ENCODE data around the gene SEMA5A.

Gene SEMA5A

DNA sequence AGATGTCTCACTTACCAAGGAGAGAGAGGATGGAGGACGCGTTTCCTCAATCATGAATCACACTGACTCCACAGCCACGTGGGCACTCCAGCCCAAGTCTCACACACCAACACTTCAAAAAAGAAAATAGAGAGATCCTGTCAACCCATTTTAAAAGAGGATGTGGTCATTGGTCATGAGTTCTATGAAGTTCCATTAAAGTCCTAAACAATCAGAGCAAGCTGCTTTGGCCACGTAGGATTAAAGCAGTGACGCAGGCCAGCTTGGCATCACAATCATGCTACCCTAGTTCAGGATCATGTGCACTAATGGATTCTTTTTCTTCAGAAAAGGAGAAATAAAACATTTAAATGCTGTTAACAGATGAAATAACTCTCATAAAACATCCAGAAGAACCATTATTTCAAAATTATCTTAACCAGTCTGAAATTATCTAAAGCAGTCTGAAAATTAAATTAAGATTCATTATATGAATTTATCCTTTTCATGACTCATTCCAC is 108.1 kb downstream of the SEMA5A start:
- Histone ChIP-seq H3K36me3 (ENCODE audit: control insufficient read depth, insufficient read depth, low read length) (no peaks in the 10 kb centered on the region), H3K27ac (ENCODE audit: low read depth, low read length) (no peak overlapping the region), H3K4me3 (ENCODE audit: low read length) (no peak overlapping the region), H3K4me1 (ENCODE audit: control insufficient read depth, insufficient read depth, low read length) (no peaks in the 10 kb centered on the region), H3K9ac (ENCODE audit: low read length) (no peak overlapping the region), H3K27me3 (ENCODE audit: control insufficient read depth, insufficient read depth, low read length) (no peaks in the 10 kb centered on the region)

DNA sequence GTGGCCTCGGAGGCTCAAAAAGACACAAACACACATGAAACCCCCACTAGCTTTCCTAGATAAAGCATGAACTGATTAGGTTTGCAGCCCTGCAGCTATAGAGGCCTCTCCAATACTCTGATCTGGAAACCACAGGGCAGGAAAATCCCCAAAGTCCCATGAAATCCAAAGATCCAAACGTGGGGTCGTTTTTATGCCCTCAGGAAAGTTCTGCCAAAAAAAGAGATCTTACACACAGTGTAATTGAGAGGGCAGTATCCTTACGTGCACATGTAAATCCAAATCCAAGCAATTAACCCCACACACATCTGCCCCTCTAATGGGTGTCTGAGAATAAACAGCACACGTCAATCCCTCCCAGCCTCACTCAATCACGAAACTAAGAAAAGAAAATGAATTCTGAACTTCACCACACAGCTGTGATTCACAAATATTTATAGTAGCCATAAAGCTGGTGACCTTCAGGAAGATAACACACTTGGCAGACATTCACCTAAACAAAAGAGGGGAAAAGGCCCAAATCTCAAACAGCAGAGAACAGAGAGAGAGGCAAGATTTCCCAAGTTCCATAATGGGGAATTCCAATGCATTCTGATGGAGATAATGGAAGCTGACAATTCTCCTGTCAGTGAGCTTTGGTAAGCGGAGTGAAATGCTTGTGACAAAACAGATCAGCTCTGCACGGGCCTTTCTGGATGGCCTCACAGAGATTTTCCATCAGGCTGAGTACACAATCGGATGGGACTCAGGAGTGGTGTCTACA is 114.2 kb downstream of the SEMA5A start:
- no peaks in the 10 kb centered on the region for H3K36me3 ChIP-seq (ENCODE audit: control insufficient read depth, insufficient read depth, low read length)
- no peaks in the 10 kb centered on the region for H3K27me3 ChIP-seq (ENCODE audit: control insufficient read depth, insufficient read depth, low read length)
- H3K27ac ChIP-seq (ENCODE audit: low read depth, low read length) = no peak overlapping the region
- H3K4me1 ChIP-seq (ENCODE audit: control insufficient read depth, insufficient read depth, low read length) = no peaks in the 10 kb centered on the region
- no peak overlapping the region for H3K9ac ChIP-seq (ENCODE audit: low read length)
- H3K4me3 ChIP-seq (ENCODE audit: low read length) = no peak overlapping the region

DNA sequence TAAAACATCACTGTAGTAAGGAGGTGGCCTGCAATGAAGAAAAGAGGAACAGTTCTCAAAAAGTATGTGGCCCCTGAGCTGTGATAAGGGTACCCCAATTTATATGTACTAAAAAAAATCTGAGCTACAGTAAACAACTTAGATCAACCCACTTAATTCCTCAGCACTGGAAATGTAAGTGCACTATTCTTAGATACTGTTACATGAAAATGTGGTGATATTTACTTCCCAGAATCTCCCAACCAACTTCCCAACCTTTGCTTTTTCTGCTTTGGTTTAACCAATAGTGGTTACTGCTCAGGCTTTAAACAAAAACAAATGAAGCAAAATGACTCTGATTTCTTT is 114.8 kb downstream of the SEMA5A start:
- Histone ChIP-seq H3K27me3 (ENCODE audit: control insufficient read depth, insufficient read depth, low read length) (no peaks in the 10 kb centered on the region), H3K4me1 (ENCODE audit: control insufficient read depth, insufficient read depth, low read length) (no peaks in the 10 kb centered on the region), H3K27ac (ENCODE audit: low read depth, low read length) (no peak overlapping the region), H3K9ac (ENCODE audit: low read length) (no peak overlapping the region), H3K36me3 (ENCODE audit: control insufficient read depth, insufficient read depth, low read length) (no peaks in the 10 kb centered on the region), H3K4me3 (ENCODE audit: low read length) (no peak overlapping the region)

DNA sequence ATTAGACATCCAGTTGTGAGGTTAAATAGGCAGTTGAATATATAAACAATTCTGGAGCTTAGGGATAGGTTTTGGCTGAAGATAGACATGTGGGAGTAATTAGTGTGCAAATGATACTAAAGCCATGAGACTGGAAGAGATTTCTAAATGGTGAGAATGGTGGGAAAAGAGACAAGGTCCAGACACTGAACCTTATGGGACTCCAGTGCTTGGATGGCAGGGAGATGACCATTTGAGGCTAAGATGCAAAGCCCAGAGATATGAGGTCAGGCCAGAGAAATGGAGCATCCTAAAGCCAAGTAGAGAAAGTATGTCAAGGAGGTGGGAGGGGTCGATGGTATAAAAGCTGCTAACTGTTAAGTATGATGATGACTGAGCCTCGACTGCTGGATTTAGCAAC is 115.6 kb downstream of the SEMA5A start:
- Histone ChIP-seq H3K4me3 (ENCODE audit: low read length) (no peak overlapping the region), H3K27me3 (ENCODE audit: control insufficient read depth, insufficient read depth, low read length) (no peaks in the 10 kb centered on the region), H3K4me1 (ENCODE audit: control insufficient read depth, insufficient read depth, low read length) (no peaks in the 10 kb centered on the region), H3K36me3 (ENCODE audit: control insufficient read depth, insufficient read depth, low read length) (no peaks in the 10 kb centered on the region), H3K9ac (ENCODE audit: low read length) (no peak overlapping the region), H3K27ac (ENCODE audit: low read depth, low read length) (no peak overlapping the region)

DNA sequence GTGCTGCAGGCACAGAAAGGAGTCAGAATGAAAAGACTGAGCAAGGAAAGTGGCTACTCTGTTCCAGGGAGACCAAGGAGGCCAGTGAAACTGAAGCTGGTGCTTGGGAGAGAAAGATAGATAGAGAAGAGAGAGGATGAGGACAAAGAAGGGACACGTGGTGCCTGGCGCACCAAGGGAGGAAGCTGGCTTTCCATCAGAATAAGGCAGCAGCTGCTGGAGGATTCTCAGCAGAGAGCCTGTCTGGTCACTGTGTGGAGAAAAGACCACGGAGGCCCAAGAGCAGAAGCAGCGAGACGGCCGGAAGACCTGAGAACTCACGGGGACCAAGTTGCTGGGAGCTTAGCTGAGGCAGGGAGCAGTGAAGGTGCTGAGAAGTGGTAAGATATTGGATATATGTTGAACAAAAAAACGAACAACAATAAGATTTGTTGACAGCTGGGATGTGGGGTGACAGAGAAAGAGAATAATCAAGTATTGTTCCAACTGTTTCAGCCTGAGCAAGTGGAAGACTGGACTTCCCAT is 116.1 kb downstream of the SEMA5A start:
- no peaks in the 10 kb centered on the region for H3K36me3 ChIP-seq (ENCODE audit: control insufficient read depth, insufficient read depth, low read length)
- no peak overlapping the region for H3K4me3 ChIP-seq (ENCODE audit: low read length)
- no peaks in the 10 kb centered on the region for H3K4me1 ChIP-seq (ENCODE audit: control insufficient read depth, insufficient read depth, low read length)
- H3K27me3 ChIP-seq (ENCODE audit: control insufficient read depth, insufficient read depth, low read length) = no peaks in the 10 kb centered on the region
- no peak overlapping the region for H3K9ac ChIP-seq (ENCODE audit: low read length)
- no peak overlapping the region for H3K27ac ChIP-seq (ENCODE audit: low read depth, low read length)

DNA sequence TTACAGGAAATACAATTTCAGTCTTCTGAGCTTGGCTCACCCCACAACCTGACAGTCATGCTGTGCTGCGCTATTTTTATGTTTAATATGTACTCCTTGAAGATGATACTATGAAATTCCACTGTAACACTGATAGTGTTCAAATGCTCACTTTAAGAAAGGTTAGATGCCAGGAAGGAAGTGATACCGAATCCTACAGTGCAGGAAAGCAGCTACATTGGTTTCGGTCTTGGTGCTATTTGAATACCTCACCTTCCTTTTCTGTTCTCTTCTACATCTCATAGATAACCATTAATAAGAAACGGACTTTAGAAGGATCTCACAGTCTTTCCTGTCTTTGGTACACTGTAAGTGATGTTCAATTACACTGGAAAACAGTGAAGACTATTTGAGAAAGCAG is 117.6 kb downstream of the SEMA5A start:
- no peak overlapping the region for H3K9ac ChIP-seq (ENCODE audit: low read length)
- H3K36me3 ChIP-seq (ENCODE audit: control insufficient read depth, insufficient read depth, low read length) = no peaks in the 10 kb centered on the region
- no peaks in the 10 kb centered on the region for H3K27me3 ChIP-seq (ENCODE audit: control insufficient read depth, insufficient read depth, low read length)
- H3K4me3 ChIP-seq (ENCODE audit: low read length) = no peak overlapping the region
- no peak overlapping the region for H3K27ac ChIP-seq (ENCODE audit: low read depth, low read length)
- H3K4me1 ChIP-seq (ENCODE audit: control insufficient read depth, insufficient read depth, low read length) = no peaks in the 10 kb centered on the region

DNA sequence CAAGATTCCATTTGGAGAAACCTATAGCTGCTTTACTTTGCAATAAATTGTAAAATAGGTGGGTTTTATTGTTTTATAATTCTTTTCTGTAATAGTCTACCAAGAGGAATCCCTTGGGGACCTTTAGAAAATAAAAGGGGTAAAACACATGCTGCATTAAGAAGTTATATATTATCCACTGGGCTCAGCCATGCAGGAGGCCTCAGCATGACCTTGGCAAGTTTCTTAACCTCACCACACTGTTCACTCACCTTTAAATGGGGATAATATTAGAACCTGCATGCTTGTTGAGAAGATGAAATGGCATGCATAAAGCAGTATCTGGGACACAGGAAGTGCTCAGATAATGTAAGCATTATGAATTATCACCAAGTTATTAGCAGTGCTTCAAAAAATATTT is 120.2 kb downstream of the SEMA5A start:
- Histone ChIP-seq H3K9ac (ENCODE audit: low read length) (no peak overlapping the region), H3K27ac (ENCODE audit: low read depth, low read length) (no peak overlapping the region), H3K4me1 (ENCODE audit: control insufficient read depth, insufficient read depth, low read length) (no peaks in the 10 kb centered on the region), H3K36me3 (ENCODE audit: control insufficient read depth, insufficient read depth, low read length) (no peaks in the 10 kb centered on the region), H3K4me3 (ENCODE audit: low read length) (no peak overlapping the region), H3K27me3 (ENCODE audit: control insufficient read depth, insufficient read depth, low read length) (no peaks in the 10 kb centered on the region)

DNA sequence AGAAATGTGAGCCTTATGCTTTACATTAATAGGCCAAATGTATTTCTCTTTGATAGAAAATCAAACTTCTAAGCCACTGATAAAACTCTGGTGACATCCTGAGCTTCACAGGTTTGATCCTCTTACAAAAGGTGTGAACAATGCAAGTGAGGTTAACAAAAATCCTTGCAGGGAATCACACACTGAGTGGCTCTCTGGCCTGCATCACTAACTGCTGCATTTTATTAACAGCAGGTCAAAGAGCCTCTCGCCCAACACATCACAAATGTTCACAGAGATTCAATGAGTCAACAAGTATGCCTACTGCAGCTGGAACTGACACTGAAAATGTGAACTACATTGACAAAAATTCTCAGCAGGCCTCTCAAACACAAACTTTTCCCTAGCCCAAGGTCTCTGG is 122.3 kb downstream of the SEMA5A start:
- H3K27me3 ChIP-seq (ENCODE audit: control insufficient read depth, insufficient read depth, low read length) = no peaks in the 10 kb centered on the region
- no peaks in the 10 kb centered on the region for H3K36me3 ChIP-seq (ENCODE audit: control insufficient read depth, insufficient read depth, low read length)
- H3K4me3 ChIP-seq (ENCODE audit: low read length) = no peak overlapping the region
- no peak overlapping the region for H3K27ac ChIP-seq (ENCODE audit: low read depth, low read length)
- H3K9ac ChIP-seq (ENCODE audit: low read length) = no peak overlapping the region
- H3K4me1 ChIP-seq (ENCODE audit: control insufficient read depth, insufficient read depth, low read length) = no peaks in the 10 kb centered on the region

DNA sequence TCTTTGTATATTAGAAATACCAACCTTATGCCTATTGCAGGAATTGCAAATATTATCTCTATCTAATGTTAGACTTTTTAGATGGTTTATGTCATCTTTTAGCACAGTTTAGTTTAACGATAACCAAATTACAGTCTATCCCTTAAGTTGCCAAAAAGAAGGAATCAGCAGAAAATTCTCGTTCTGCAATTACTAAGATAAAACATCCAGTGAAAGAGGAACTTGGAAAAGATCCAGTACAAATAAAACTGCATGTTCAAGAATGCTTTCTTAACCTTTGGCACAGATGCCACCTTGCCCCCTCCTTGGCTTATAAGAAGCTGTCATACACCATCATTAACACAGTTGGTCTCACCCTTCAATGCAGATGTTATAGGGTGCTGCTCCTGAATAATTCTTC is 124.0 kb downstream of the SEMA5A start:
- Histone ChIP-seq H3K27me3 (ENCODE audit: control insufficient read depth, insufficient read depth, low read length) (no peaks in the 10 kb centered on the region), H3K9ac (ENCODE audit: low read length) (no peak overlapping the region), H3K4me3 (ENCODE audit: low read length) (no peak overlapping the region), H3K4me1 (ENCODE audit: control insufficient read depth, insufficient read depth, low read length) (no peaks in the 10 kb centered on the region), H3K36me3 (ENCODE audit: control insufficient read depth, insufficient read depth, low read length) (no peaks in the 10 kb centered on the region), H3K27ac (ENCODE audit: low read depth, low read length) (no peak overlapping the region)

DNA sequence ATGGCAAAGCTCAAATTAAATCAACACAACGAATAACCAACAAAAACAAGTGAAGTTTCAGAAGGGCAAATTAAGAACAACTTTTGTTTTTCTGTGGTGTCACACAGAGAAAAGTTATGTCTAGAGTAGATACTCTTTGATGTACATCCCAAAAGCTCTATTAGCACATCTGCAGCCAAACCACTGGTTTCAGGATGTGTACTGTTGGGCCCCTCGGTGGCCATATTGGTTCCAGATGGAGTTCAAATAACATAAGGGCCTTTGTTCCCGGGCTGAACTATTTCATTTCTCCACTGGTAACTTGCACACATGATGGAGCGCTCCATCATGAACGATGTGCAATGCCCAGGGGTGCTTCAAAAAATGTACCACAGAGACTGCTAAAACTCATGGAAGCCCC is 126.1 kb downstream of the SEMA5A start:
- Histone ChIP-seq H3K4me1 (ENCODE audit: control insufficient read depth, insufficient read depth, low read length) (no peaks in the 10 kb centered on the region), H3K9ac (ENCODE audit: low read length) (no peak overlapping the region), H3K4me3 (ENCODE audit: low read length) (no peak overlapping the region), H3K27me3 (ENCODE audit: control insufficient read depth, insufficient read depth, low read length) (no peaks in the 10 kb centered on the region), H3K36me3 (ENCODE audit: control insufficient read depth, insufficient read depth, low read length) (no peaks in the 10 kb centered on the region), H3K27ac (ENCODE audit: low read depth, low read length) (no peak overlapping the region)

DNA sequence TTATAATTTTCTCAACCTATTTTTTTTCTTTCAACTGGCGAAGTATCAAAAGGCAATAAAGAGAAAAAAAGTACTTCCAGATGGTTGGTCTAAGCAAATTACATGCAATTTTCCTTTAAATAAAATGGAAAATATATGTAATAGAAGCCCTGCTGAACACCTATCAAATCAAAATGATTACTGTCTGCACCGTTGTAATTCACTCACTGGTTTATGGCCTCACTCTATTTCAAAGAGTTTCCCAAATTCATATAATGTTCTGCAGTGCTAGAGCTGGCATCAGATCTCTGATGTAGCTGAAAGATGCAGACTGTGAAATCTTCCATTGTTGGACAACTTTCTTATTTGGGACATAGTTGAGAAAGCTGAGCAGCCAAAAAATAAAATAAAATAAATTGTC is 130.3 kb downstream of the SEMA5A start:
- H3K9ac ChIP-seq (ENCODE audit: low read length) = no peak overlapping the region
- H3K36me3 ChIP-seq (ENCODE audit: control insufficient read depth, insufficient read depth, low read length) = no peaks in the 10 kb centered on the region
- no peak overlapping the region for H3K4me3 ChIP-seq (ENCODE audit: low read length)
- H3K27ac ChIP-seq (ENCODE audit: low read depth, low read length) = no peak overlapping the region
- H3K27me3 ChIP-seq (ENCODE audit: control insufficient read depth, insufficient read depth, low read length) = no peaks in the 10 kb centered on the region
- no peaks in the 10 kb centered on the region for H3K4me1 ChIP-seq (ENCODE audit: control insufficient read depth, insufficient read depth, low read length)

DNA sequence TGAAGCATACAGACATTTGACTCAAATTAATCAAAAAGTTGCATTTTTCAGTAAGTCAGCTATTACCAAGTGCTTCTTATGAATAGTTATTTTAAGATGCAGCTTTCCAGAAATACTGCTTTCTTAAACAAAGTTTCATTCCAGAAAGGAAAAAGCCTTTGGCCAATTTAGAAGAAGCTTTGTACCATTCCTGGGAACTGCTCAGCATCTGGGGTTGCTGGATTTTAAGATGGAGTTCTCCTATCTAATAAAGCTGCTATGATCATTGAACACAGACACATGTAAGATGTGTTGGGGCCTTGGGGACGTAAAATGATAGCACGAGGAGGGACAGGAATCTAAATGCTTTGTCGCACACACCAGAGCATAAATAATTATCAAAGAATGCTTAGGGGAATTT is 130.8 kb downstream of the SEMA5A start:
- Histone ChIP-seq H3K9ac (ENCODE audit: low read length) (no peak overlapping the region), H3K27me3 (ENCODE audit: control insufficient read depth, insufficient read depth, low read length) (no peaks in the 10 kb centered on the region), H3K36me3 (ENCODE audit: control insufficient read depth, insufficient read depth, low read length) (no peaks in the 10 kb centered on the region), H3K27ac (ENCODE audit: low read depth, low read length) (no peak overlapping the region), H3K4me3 (ENCODE audit: low read length) (no peak overlapping the region), H3K4me1 (ENCODE audit: control insufficient read depth, insufficient read depth, low read length) (no peaks in the 10 kb centered on the region)

DNA sequence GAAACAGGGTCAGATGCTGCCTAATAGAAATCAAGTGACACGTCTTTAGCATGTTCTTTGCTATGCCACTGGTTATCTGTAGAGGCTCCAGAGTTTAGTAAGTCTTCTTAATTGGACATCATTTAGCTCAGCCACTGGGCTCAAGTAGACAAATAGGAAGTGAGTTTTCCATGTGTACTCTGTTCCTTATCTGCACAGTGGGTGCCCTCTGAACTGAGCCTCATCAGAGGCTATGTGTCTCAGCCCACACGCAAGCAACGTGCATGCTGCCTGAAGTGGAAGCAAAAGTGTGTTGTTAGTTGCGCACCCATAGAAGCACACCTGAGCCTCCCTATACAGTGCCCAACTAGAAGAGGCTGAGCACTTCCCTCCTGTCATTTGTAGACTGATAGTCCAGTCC is 134.7 kb downstream of the SEMA5A start:
- Histone ChIP-seq H3K27ac (ENCODE audit: low read depth, low read length) (no peak overlapping the region), H3K36me3 (ENCODE audit: control insufficient read depth, insufficient read depth, low read length) (no peaks in the 10 kb centered on the region)

More for the DNA sequence above, 134.7 kb downstream of the SEMA5A start:
- Histone ChIP-seq H3K9ac (ENCODE audit: low read length) (no peak overlapping the region), H3K4me1 (ENCODE audit: control insufficient read depth, insufficient read depth, low read length) (no peaks in the 10 kb centered on the region), H3K4me3 (ENCODE audit: low read length) (no peak overlapping the region), H3K27me3 (ENCODE audit: control insufficient read depth, insufficient read depth, low read length) (no peaks in the 10 kb centered on the region)

All from rectal smooth muscle tissue (tissue), 1 donor.